Measurements from ENCODE around the gene STK24.

DNA sequence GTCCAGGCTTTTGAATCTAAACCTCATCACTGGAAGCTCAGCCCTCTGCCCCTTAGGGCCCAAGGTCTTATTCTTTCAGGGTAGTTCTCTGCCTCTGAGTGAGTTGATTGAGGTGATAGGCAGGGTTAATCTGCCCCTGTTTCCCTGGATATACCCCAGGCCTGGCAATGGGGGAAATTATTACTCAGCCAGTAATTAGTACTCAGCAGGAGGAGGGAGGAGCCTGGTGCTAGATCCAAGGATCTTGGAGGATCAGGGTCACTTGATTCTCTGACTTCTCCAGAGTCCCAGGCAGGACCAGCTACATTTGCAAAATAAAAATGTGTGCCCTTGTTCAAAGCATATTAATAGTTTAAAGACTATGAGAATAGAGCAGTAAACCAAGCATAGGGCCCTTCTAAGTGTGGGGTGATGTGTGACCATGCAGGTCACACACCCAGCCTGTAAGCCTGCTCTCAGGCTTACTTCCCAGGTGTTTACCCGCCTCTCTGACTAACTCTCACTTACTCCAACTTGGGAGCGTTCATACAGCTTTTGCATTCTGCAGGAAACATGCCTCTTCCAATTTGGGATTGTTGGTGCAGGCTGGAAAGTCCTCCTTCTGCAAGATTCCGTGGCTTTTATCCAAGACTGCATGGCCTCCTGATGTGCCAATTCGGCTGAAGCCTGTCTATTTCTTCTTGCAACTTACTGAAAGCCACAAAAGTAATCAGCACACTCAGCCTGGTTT, 7.9 kb upstream of the STK24 start:
- TF ChIP-seq SMC3 (IDR thresholded peaks at IDR 0.05; ENCODE audit: low read depth, low read length) (no peak), BHLHE40 (IDR thresholded peaks at IDR 0.05; ENCODE audit: low read depth, low read length) (no peak)
- TF ChIP-seq, protein P1, sequence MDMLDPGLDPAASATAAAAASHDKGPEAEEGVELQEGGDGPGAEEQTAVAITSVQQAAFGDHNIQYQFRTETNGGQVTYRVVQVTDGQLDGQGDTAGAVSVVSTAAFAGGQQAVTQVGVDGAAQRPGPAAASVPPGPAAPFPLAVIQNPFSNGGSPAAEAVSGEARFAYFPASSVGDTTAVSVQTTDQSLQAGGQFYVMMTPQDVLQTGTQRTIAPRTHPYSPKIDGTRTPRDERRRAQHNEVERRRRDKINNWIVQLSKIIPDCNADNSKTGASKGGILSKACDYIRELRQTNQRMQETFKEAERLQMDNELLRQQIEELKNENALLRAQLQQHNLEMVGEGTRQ (IDR thresholded peaks at IDR 0.05; ENCODE audit: low read depth, low read length): no peak
- TF ChIP-seq, protein P2, sequence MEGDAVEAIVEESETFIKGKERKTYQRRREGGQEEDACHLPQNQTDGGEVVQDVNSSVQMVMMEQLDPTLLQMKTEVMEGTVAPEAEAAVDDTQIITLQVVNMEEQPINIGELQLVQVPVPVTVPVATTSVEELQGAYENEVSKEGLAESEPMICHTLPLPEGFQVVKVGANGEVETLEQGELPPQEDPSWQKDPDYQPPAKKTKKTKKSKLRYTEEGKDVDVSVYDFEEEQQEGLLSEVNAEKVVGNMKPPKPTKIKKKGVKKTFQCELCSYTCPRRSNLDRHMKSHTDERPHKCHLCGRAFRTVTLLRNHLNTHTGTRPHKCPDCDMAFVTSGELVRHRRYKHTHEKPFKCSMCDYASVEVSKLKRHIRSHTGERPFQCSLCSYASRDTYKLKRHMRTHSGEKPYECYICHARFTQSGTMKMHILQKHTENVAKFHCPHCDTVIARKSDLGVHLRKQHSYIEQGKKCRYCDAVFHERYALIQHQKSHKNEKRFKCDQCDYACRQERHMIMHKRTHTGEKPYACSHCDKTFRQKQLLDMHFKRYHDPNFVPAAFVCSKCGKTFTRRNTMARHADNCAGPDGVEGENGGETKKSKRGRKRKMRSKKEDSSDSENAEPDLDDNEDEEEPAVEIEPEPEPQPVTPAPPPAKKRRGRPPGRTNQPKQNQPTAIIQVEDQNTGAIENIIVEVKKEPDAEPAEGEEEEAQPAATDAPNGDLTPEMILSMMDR (conservative IDR thresholded peaks at IDR 0.05; ENCODE audit: low read depth, low read length): no peak
